WTC11 (cell line): ENCODE results near the gene EFNA5. TPM values are rescaled to one million over a fixed set of nuclear protein-coding genes. Genes with fewer than 3 reads are reported as not detected.
A peak's percentile ranks its signal among the peaks of the same experiment; 100 is the strongest.

Experiments
- ATAC-seq: fragments of 200-7000 bp; cut with Tn5 transposase; 2 replicates; pipeline ENCODE4 v1.10.0; 2021; ENCODE audit warnings: mild to moderate bottlenecking, moderate library complexity
- CTCF ChIA-PET: fragments of 300-600 bp; sonication (Branson Sonifier 250); formaldehyde crosslinking; loops from one replicate; lab custom pipeline; 2021; ENCODE audit warnings: antibody characterized with exemption; lab: Charles Lee
- POLR2A ChIA-PET: fragments of 350-600 bp; sonication (Branson Sonifier 250); formaldehyde crosslinking; loops from one replicate; lab custom pipeline; 2021; ENCODE audit warnings: antibody characterized with exemption; lab: Charles Lee
- DNase-seq: peaks from one replicate; pipeline ENCODE4 v3.0.0; 2021; ENCODE audit warnings: low spot score
- H3K27ac Mint-ChIP-seq: 2 replicates; pipeline ENCODE4 v1.8.0; 2021; ENCODE audit warnings: mixed read lengths
- H3K27me3 Mint-ChIP-seq: 2 replicates; pipeline ENCODE4 v1.8.0; 2021; ENCODE audit warnings: low read depth, mild to moderate bottlenecking, moderate library complexity, mixed read lengths
- H3K36me3 Mint-ChIP-seq: 2 replicates; pipeline ENCODE4 v1.8.0; 2021; ENCODE audit warnings: mixed read lengths
- H3K4me1 Mint-ChIP-seq: 2 replicates; pipeline ENCODE4 v1.8.0; 2022; ENCODE audit warnings: mixed read lengths
- H3K4me3 Mint-ChIP-seq: 2 replicates; pipeline ENCODE4 v1.8.0; 2021; ENCODE audit warnings: mild to moderate bottlenecking, moderate library complexity, mixed read lengths
- H3K9me3 Mint-ChIP-seq: 2 replicates; pipeline ENCODE4 v1.8.0; 2021; ENCODE audit warnings: mixed read lengths
- CBFB ChIP-seq: sonication (generic); formaldehyde crosslinking; IDR thresholded peaks from 2 replicates; pipeline ENCODE4 v1.8.1; 2022; ENCODE audit warnings: mild to moderate bottlenecking, low read depth, missing genetic modification reagents
- E2F1 ChIP-seq: sonication (generic); formaldehyde crosslinking; IDR thresholded peaks from 2 replicates; pipeline ENCODE4 v1.8.0; 2022; ENCODE audit warnings: mild to moderate bottlenecking, missing genetic modification reagents
- FOXP4 ChIP-seq: sonication (generic); formaldehyde crosslinking; IDR thresholded peaks from 2 replicates; pipeline ENCODE4 v1.8.0; 2022; ENCODE audit warnings: mild to moderate bottlenecking, missing genetic modification reagents
- IRF2 ChIP-seq: sonication (generic); formaldehyde crosslinking; IDR thresholded peaks from 2 replicates; pipeline ENCODE4 v1.8.0; 2022; ENCODE audit warnings: low read depth, missing genetic modification reagents, borderline replicate concordance
- MLX ChIP-seq: sonication (generic); formaldehyde crosslinking; IDR thresholded peaks from 2 replicates; pipeline ENCODE4 v1.8.1; 2023; ENCODE audit warnings: mild to moderate bottlenecking, missing genetic modification reagents, moderate library complexity
- MYBL2 ChIP-seq: sonication (generic); formaldehyde crosslinking; IDR thresholded peaks from 2 replicates; pipeline ENCODE4 v1.8.1; 2023; ENCODE audit warnings: mild to moderate bottlenecking, moderate library complexity, missing genetic modification reagents
- NR2C2 ChIP-seq: sonication (generic); formaldehyde crosslinking; IDR thresholded peaks from 2 replicates; pipeline ENCODE4 v1.8.0; 2022; ENCODE audit warnings: mild to moderate bottlenecking, missing genetic modification reagents
- RORB ChIP-seq: fragments of 250-450 bp; sonication (Bioruptor Pico); IDR thresholded peaks from 2 replicates; pipeline ENCODE4 v1.9.0; 2021; ENCODE audit warnings: mild to moderate bottlenecking
- STAT6 ChIP-seq: sonication (generic); formaldehyde crosslinking; conservative IDR thresholded peaks from 2 replicates; pipeline ENCODE4 v1.8.1; 2023; ENCODE audit warnings: mild to moderate bottlenecking, low read depth, missing genetic modification reagents, moderate library complexity
- TCF7 ChIP-seq: sonication (generic); formaldehyde crosslinking; IDR thresholded peaks from 2 replicates; pipeline ENCODE4 v1.8.0; 2022; ENCODE audit warnings: mild to moderate bottlenecking, low read depth, missing genetic modification reagents, moderate library complexity
- TEAD1 ChIP-seq: sonication (generic); formaldehyde crosslinking; IDR thresholded peaks from 2 replicates; pipeline ENCODE4 v1.8.0; 2022; ENCODE audit warnings: mild to moderate bottlenecking, missing genetic modification reagents
- ZNF138 ChIP-seq: sonication (generic); formaldehyde crosslinking; conservative IDR thresholded peaks from 2 replicates; pipeline ENCODE4 v1.8.1; 2022; ENCODE audit warnings: mild to moderate bottlenecking, moderate library complexity, missing genetic modification reagents
- ZNF423 ChIP-seq: fragments of 250-450 bp; sonication (Bioruptor Pico); IDR thresholded peaks from 2 replicates; pipeline ENCODE4 v2.1.2; 2022; ENCODE audit warnings: mild to moderate bottlenecking, moderate library complexity
- ZNF512 ChIP-seq: sonication (generic); formaldehyde crosslinking; IDR thresholded peaks from 2 replicates; pipeline ENCODE4 v1.8.1; 2022; ENCODE audit warnings: missing genetic modification reagents, borderline replicate concordance
- ZNF532 ChIP-seq: fragments of 250-450 bp; sonication (Bioruptor Pico); IDR thresholded peaks from 2 replicates; pipeline ENCODE4 v1.9.0; 2021; ENCODE audit warnings: mild to moderate bottlenecking, borderline replicate concordance
- total RNA-seq: library from RNA; stranded (reverse); gene quantifications from 3 replicates; pipeline ENCODE4 v1.2.3, GENCODE V29; 2021
- TF ChIP-seq, protein P1 (sequence below): sonication (generic); formaldehyde crosslinking; IDR thresholded peaks from 2 replicates; pipeline ENCODE4 v1.8.1; 2023; ENCODE audit warnings: mild to moderate bottlenecking, missing genetic modification reagents

EFNA5 gene
- total RNA-seq, 1 experiment from 2014 or later, result 17.4 TPM

DNA sequence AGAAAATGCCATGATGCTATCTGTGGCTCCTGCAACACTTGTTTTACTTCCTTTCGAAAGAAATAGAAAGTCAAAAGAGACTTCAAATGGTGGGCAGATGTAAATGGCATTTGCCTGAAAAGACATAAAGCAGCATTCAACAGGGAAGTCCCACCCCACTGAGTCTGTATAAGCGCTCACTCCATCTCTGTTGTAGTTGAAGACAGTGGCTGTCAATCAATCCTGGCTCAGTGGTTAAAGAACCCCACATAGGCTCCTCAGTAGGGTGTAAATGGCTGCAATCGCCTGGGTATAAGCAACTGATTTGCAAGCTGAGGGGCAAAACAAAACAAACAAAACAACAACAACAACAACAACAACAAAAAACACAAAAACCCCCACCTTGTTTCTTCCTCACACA lies 158.7 kb downstream of the EFNA5 start:
- TF ChIP-seq E2F1 (no peak), ZNF423 (CRISPR knock-in tag) (no peak), MLX (CRISPR knock-in tag) (no peak), FOXP4 (peak; percentile 78; the same call in 1 of the 2 replicates), MYBL2 (no peak), STAT6 (CRISPR knock-in tag) (no peak), RORB (CRISPR knock-in tag) (no peak)
- CTCF ChIA-PET, result interaction anchor here (0.6 to 3.6 kb wide), 4 partner anchors 12 to 105 kb away, joined by 3 to 14 read pairs (median 4); no protein-coding TSS in a partner anchor
- DNase-seq (no peak), ATAC-seq (peak; percentile 97)
- POLR2A ChIA-PET, result no interaction called here
- H3K27ac Mint-ChIP-seq, result peak overlapping the region; percentile 39
- H3K27me3 Mint-ChIP-seq, result no peaks in the 10 kb centered on the region
- no peaks in the 10 kb centered on the region for H3K36me3 Mint-ChIP-seq
- H3K4me1 Mint-ChIP-seq, result peaks cover 54% of the 10 kb centered on the region
- no peaks in the 10 kb centered on the region for H3K9me3 Mint-ChIP-seq
- H3K4me3 Mint-ChIP-seq, result peak overlapping the region; percentile 16; the same call in 1 of the 2 replicates

GRCh38 chr5:107510125-107510524 lies 160.6 kb downstream of the EFNA5 start:
- no peak for ATAC-seq

More at GRCh38 chr5:107510125-107510524, 160.6 kb downstream of the EFNA5 start:
- H3K9me3 Mint-ChIP-seq, result no peaks in the 10 kb centered on the region
- H3K27me3 Mint-ChIP-seq, result no peaks in the 10 kb centered on the region
- no peaks in the 10 kb centered on the region for H3K36me3 Mint-ChIP-seq
- H3K4me3 Mint-ChIP-seq, result no peak overlapping the region
- TF ChIP-seq ZNF532, result no peak
- TF ChIP-seq ZNF138 (CRISPR knock-in tag), result no peak
- TF ChIP-seq NR2C2, result no peak
- TF ChIP-seq TEAD1 (CRISPR knock-in tag), result no peak
- TF ChIP-seq CBFB (CRISPR knock-in tag), result no peak
- no peak for TF ChIP-seq IRF2 (CRISPR knock-in tag)
- TF ChIP-seq, protein P1, sequence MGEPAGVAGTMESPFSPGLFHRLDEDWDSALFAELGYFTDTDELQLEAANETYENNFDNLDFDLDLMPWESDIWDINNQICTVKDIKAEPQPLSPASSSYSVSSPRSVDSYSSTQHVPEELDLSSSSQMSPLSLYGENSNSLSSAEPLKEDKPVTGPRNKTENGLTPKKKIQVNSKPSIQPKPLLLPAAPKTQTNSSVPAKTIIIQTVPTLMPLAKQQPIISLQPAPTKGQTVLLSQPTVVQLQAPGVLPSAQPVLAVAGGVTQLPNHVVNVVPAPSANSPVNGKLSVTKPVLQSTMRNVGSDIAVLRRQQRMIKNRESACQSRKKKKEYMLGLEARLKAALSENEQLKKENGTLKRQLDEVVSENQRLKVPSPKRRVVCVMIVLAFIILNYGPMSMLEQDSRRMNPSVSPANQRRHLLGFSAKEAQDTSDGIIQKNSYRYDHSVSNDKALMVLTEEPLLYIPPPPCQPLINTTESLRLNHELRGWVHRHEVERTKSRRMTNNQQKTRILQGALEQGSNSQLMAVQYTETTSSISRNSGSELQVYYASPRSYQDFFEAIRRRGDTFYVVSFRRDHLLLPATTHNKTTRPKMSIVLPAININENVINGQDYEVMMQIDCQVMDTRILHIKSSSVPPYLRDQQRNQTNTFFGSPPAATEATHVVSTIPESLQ (CRISPR knock-in tag), result no peak
- no peak for TF ChIP-seq TCF7 (CRISPR knock-in tag)
- TF ChIP-seq ZNF512 (CRISPR knock-in tag), result no peak
- peaks cover 64% of the 10 kb centered on the region for H3K4me1 Mint-ChIP-seq
- ChIA-PET POLR2A (interaction anchor here (0.7 kb wide), 1 partner anchor 58 kb away, joined by 4 read pairs; no protein-coding TSS in a partner anchor), CTCF (interaction anchor here (1.2 kb wide), 1 partner anchor 62 kb away, joined by 5 read pairs; no protein-coding TSS in a partner anchor)
- no peak for DNase-seq
- no peak overlapping the region for H3K27ac Mint-ChIP-seq
